Measurements from ENCODE around the gene RPGR.

Gene RPGR

GRCh38 chrX:38276089-38276488 is 51.2 kb downstream of the RPGR start:
- Histone ChIP-seq H3K27me3 (no peaks in the 10 kb centered on the region), H3K9me3 (no peaks in the 10 kb centered on the region), H3K27ac (no peak overlapping the region), H3K4me3 (ENCODE audit: low read depth in 1 of 2, low read length in 1 of 2) (no peak overlapping the region), H3K4me1 (ENCODE audit: control insufficient read depth in 1 of 2, insufficient read depth in 1 of 2, low read depth in 1 of 2, low read length in 1 of 2) (no peaks in the 10 kb centered on the region), H3K36me3 (peaks cover 8% of the 10 kb centered on the region)
- TF ChIP-seq CTCF (IDR thresholded peaks at IDR 0.05) = no peak

GRCh38 chrX:38275615-38276014 is 51.7 kb downstream of the RPGR start:
- Histone ChIP-seq H3K4me3 (ENCODE audit: low read depth in 1 of 2, low read length in 1 of 2) (no peak overlapping the region), H3K36me3 (peaks cover 8% of the 10 kb centered on the region), H3K9me3 (no peaks in the 10 kb centered on the region), H3K4me1 (ENCODE audit: control insufficient read depth in 1 of 2, insufficient read depth in 1 of 2, low read depth in 1 of 2, low read length in 1 of 2) (no peaks in the 10 kb centered on the region), H3K27ac (no peak overlapping the region), H3K27me3 (no peaks in the 10 kb centered on the region)
- no peak for TF ChIP-seq CTCF (IDR thresholded peaks at IDR 0.05)

- no peak overlapping the region for H3K4me3 ChIP-seq (ENCODE audit: low read depth in 1 of 2, low read length in 1 of 2)
- no peak overlapping the region for H3K27ac ChIP-seq
- no peak for TF ChIP-seq CTCF (IDR thresholded peaks at IDR 0.05)
- peaks cover 8% of the 10 kb centered on the region for H3K36me3 ChIP-seq
- H3K4me1 ChIP-seq (ENCODE audit: control insufficient read depth in 1 of 2, insufficient read depth in 1 of 2, low read depth in 1 of 2, low read length in 1 of 2) = no peaks in the 10 kb centered on the region
- no peaks in the 10 kb centered on the region for H3K27me3 ChIP-seq
- H3K9me3 ChIP-seq = no peaks in the 10 kb centered on the region
Observed at GRCh38 chrX:38273453-38273852, 53.9 kb downstream of the RPGR start.

- Histone ChIP-seq H3K4me3 (ENCODE audit: low read depth in 1 of 2, low read length in 1 of 2) (no peak overlapping the region), H3K4me1 (ENCODE audit: control insufficient read depth in 1 of 2, insufficient read depth in 1 of 2, low read depth in 1 of 2, low read length in 1 of 2) (no peaks in the 10 kb centered on the region), H3K36me3 (peaks cover 8% of the 10 kb centered on the region), H3K27me3 (no peaks in the 10 kb centered on the region), H3K9me3 (no peaks in the 10 kb centered on the region), H3K27ac (no peak overlapping the region)
- TF ChIP-seq CTCF (IDR thresholded peaks at IDR 0.05) = no peak
Observed at GRCh38 chrX:38271154-38271716, 56.1 kb downstream of the RPGR start.

- no peaks in the 10 kb centered on the region for H3K27me3 ChIP-seq
- no peaks in the 10 kb centered on the region for H3K9me3 ChIP-seq
- no peak for TF ChIP-seq CTCF (IDR thresholded peaks at IDR 0.05)
- H3K4me1 ChIP-seq (ENCODE audit: control insufficient read depth in 1 of 2, insufficient read depth in 1 of 2, low read depth in 1 of 2, low read length in 1 of 2) = no peaks in the 10 kb centered on the region
- peak overlapping the region; percentile 13 for H3K27ac ChIP-seq
- no peaks in the 10 kb centered on the region for H3K36me3 ChIP-seq
- H3K4me3 ChIP-seq (ENCODE audit: low read depth in 1 of 2, low read length in 1 of 2) = no peak overlapping the region
Observed at GRCh38 chrX:38268011-38268410, 59.3 kb downstream of the RPGR start.

Measured in neutrophil (primary cell).